ENCODE data around the gene PAM. TPM values are rescaled to one million over a fixed set of nuclear protein-coding genes. Genes with fewer than 3 reads are reported as not detected.

Gene PAM
- polyA plus RNA-seq, 3 donors, result 38.4 to 105 (median 78.5) TPM

DNA sequence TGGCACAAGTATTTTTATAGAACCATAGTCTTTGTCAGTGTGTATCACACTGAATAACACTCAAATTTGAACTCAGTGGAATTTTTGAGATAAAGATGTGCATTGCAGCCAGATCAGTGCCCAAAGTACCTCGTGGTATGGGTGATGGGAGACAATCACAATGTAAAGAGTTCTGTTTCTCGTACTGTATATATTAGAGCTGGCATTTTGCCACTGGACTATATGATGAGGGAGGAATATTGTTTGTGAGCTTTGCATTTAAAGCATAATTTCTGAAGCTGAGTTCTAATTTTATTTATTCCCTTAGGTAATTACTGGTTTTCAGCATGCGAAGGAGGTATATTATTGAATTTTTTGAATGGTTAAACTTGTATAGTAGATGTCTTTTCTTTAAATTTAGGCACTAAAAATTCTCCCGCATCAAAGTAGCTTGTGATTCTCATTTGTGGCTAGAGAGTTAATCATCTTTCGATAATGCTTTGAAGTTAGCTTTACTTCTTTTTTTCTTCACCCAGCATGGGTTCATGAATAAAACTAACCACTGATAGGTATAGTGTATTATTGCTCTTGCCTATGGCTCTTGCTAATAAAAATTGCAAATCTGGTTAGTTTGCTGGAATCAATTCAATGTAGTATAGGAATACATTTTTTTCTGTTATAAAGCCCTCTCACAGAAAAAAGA is 43.1 kb downstream of the PAM start:
- WGBS, 3 donors, result 93 to 95% (median 93%) methylated on average over 5 of the region's 5 CpGs

DNA sequence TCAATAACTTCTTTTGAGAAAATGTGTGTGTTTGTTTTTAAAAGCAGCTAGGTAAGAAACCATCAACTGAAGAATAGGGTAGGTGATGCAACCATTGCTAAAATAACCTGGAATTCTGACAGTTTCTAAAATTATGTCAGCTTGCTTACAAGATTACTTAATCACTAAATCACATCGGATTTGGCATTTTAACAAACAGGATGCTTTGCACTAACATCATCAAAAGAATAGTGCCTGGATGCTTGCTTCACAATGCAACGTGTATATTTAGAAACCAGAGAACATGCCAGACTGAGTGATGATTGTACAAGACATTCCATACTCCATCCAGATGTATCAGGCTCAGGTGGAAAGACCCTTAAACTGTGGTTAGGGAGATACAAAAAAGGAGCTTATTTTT is 43.9 kb downstream of the PAM start:
- H3K27ac ChIP-seq (ENCODE audit: low read depth, low read length), result no peak overlapping the region
- WGBS, 3 donors, result 28 to 67% (median 29%) methylated on average over 2 of the region's 2 CpGs

More for the DNA sequence above, 43.1 kb downstream of the PAM start:
- no peak overlapping the region for H3K27ac ChIP-seq (ENCODE audit: low read depth, low read length)

DNA sequence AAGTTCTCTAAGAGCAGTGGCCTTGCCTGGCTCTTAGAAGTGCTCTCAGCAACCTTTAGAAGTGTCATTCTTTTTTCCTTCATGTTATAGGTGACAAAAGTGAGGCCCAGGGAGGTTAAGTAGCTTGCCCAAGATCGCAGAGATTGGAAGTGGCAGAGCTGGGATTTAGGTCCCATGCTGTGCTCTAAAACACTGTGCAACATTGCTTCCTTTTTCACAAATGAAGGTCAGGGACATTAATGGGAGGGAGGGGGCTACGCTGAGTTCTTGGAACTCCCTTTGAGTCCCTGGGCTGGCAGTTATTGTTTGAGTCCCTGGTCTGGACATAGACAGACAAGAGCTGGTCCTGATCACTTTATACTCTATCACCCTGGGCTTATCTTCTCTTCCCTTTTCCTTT is 45.3 kb downstream of the PAM start:
- H3K27ac ChIP-seq (ENCODE audit: low read depth, low read length), result no peak overlapping the region
- 77 to 93% (median 86%) methylated on average over 2 of the region's 2 CpGs for WGBS, 3 donors

DNA sequence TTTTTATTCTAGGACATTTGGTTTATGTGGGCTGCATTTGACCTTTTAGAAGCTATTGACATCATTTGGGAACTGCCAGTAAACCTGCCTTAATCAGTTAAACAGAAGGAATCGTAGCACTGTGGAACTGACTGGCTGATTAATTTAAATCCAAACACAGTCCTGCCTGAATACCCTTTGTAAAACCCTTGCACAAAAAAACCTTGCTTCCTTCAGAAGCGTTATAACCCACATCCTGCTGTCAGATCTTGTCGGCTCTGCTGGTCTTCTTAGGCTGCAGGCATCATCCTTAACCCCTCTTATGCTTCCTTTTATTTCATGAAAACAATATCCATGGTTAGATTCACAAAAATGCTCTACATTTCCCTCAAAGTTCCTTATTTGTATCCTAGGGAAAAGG is 46.3 kb downstream of the PAM start:
- WGBS, 3 donors, result 39 to 53% (median 49%) methylated on average over 3 of the region's 3 CpGs
- no peak overlapping the region for H3K27ac ChIP-seq (ENCODE audit: low read depth, low read length)

DNA sequence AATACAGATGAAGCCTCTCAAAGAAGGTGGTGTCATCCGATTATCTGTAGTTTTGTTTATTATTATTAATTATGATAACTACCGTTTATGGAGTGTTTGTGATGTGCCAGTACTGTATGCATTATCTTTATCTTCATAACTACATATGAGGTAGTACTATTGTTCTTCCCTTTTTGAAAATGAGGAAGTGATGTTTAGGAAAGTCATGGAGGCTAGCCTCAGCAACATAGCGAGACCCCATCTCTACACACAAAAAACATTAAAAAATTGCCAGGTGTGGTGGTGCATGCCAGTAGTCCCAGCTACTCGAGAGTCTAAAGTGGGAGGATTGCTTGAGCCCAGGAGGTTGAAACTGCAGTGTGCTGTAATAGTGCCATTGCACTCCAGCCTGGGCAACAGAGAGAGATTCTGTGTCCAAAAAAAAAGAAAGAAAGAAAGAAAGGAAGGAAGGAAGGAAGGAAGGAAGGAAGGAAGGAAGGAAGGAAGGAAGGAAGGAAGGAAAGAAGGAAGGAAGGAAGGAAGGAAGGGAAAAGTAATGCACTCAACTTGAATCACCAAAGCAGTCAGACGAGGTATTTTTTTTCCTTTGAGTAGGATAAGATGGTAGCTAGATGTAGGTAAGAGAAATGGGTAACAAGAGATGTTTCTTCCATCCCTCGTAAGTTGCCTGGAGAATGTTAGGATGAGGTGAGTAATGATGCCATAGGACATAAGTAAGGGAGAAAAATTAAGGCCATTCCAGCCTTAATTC is 47.8 kb downstream of the PAM start:
- H3K27ac ChIP-seq (ENCODE audit: low read depth, low read length), result no peak overlapping the region
- WGBS, 3 donors, result 75 to 89% (median 78%) methylated on average over 6 of the region's 6 CpGs

DNA sequence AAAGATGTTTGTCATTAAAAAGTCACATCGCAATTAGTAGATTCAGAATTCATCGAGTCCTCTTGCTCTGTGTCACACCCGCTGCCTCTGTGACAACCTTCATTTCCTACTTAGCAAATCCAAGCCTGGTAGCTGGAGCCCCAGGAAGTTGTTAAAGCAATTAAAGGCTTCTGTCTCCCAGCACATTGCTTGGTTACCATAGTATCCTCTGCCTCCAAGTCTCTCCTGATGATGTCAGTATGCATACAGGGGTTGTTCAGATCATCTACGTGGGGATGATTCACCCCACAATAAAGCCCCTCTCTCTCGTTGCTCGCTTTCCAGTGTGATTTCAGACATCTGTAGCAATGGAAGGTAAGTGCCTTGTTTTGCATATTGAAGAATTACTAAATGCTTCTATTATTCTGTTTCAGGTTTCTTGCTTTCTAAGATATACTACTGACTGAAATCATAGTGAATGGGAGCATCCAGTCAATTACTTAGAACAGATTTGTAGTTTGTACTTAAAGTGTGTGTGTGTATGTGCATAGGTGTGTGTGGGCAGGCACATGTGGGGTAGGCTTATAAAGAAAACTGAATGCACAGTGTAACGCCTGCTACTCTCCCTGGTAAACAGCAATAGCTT is 52.9 kb downstream of the PAM start:
- no peak overlapping the region for H3K27ac ChIP-seq (ENCODE audit: low read depth, low read length)
- WGBS, 3 donors, result 73 to 75% (median 73%) methylated on average over 7 of the region's 7 CpGs

DNA sequence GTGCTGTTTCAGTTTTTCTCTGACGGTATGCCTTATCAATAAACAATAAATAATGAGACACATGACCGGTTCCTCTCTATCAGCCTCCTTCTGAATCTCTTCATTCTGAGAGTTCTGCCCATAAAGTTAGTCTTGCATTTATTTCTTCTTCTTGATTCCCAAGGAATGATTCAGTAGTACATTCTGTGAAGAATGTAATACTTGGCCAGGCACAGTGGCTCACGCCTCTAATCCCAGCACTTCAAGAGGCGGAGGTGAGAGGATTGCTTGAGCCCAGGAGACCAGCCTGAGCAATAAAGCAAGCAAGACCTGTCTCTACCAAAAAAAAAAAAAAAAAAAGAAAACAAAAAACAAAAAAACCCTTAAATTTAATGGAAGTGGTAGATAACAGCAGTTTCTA is 53.9 kb downstream of the PAM start:
- WGBS, 3 donors, result 80 to 96% (median 90%) methylated on average over 4 of the region's 4 CpGs
- no peak overlapping the region for H3K27ac ChIP-seq (ENCODE audit: low read depth, low read length)

DNA sequence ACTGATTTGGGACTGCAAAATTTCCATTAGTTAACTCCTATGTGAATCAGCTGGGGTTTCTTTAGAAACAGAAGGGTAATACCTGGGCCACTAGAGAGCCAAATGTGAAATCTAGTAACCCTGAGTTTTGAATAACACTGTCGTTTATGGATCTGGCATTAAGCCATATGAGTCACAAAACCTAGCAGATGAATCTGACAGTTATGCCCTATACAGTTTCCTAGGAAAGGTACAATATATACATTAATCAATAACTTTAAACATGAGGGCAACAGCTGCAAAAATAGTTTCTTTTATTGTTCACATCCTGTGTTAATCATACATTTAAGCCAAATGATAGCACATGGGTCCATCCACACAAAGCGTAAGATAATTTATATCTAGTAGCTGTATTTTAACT is 56.9 kb downstream of the PAM start:
- 51 to 55% (median 53%) methylated on average over 2 of the region's 2 CpGs for WGBS, 3 donors

DNA sequence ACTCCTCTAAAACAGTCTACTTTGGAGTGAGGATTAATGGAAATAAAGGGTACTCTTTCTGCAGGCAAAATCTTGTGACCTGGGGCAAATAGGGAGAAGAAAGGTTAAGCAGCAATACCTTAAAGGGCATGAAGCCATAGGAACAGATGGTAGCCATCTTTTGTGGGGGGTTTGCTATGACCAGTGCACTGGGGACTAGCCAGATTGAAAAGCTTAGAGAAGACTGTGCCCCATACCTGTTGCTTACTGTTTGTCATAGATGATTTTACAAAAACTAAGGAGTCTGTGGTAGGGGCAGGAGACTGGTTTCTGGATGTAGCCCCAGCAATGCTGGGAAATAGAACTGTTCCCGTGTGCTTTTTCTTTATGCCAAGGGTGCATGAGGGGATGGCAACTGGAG is 58.6 kb downstream of the PAM start:
- H3K27ac ChIP-seq (ENCODE audit: low read depth, low read length), result no peak overlapping the region
- WGBS, 3 donors, result 40 to 50% (median 47%) methylated on average over 1 of the region's 1 CpG

More for the DNA sequence above, 56.9 kb downstream of the PAM start:
- H3K27ac ChIP-seq (ENCODE audit: low read depth, low read length), result no peak overlapping the region

DNA sequence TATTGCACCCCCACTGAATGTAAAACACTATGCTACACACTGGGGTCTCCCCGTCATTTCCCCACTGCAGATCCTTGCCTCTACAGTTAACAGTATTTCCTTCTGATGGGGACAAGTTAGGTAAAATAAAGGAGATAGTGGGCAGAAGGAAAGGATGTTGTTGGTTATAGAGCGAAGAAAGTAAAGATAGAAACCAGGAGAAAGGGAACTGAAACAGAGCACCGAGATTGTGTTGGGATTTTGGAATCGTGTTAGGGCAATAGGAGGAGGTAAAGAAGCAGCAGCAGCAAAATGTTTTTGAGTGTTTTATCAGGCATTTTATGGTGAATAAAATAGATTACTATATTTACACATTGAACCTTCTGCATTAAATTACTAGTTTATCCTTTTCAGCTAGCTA is 60.0 kb downstream of the PAM start:
- no peak overlapping the region for H3K27ac ChIP-seq (ENCODE audit: low read depth, low read length)
- WGBS, 3 donors, result 68 to 89% (median 79%) methylated on average over 4 of the region's 4 CpGs

DNA sequence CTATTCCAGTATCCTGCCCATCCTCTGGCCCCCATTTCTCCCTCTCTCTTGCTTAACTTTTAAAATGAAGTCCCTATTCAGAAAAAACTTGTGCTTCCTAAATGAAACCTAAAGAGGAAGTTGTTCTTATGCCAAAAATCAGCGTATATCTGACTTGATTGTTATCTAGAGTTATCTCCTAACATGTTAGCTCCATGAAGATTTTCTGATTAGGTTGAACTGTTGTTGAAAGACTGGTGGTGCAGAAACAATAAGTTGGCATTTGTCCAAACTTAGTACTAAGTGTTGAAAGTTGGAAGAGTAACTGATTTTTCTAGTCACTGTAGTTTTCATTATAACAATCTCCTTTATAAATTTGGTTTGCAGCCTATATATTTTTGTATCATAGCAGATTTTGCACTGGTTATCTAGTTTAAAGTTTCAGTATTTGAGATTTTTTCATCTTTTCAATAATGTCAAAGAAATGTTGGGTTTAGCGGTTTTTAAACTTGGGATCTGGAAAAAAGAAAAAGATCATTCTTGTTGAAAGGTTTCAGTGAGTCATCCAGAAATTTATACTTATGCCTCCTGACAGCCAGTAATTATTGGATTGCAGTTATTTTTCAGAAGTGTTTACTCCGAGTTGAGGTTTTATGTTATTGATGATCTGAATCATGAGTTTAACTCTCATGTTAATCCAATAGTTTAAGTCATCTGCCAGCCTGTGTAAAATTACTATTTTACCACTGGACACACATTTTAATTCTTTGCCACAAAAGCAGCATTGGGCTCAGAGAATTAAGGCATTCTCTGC is 60.6 kb downstream of the PAM start:
- H3K27ac ChIP-seq (ENCODE audit: low read depth, low read length), result no peak overlapping the region
- 61 to 66% (median 65%) methylated on average over 3 of the region's 3 CpGs for WGBS, 3 donors

DNA sequence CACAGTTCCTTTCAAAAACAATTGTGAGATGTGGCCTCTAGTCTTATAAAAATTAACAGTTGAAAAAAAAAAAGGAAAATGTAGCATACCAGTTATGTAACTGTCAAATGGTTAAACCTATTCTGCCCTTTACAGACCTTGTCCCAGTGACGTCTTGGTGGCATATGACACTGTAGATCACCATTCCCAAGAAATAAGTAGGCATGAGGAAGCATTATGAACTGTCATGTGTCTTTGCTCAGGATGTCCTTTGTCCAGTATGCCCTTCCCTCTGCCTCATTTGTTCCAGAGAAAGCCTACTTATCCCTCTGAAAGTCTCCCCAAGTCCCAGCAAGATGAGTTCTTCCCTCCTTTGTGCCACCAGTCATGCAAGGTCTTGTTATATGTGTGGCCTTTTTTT is 63.2 kb downstream of the PAM start:
- no peak overlapping the region for H3K27ac ChIP-seq (ENCODE audit: low read depth, low read length)
- WGBS, 3 donors, result 70 to 89% (median 87%) methylated on average over 1 of the region's 1 CpG

DNA sequence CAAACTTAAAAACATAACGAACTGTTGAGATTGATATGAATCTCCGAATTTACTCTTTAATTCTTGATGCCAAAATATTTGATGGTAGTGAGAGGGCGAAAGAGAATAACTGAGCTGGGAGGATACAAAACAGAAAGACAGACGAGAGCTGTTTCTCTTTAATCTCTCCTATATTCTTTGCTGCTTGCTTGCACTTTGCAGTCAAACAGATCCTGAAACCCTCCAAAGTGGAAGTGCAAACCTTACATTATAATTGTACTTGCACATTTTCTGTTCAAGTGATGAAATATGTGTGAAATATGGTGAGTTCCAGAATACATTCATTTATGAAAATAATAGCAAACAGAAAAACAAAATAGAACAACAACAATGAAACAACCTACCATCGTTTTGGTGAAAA is 63.8 kb downstream of the PAM start:
- 91 to 95% (median 91%) methylated on average over 5 of the region's 5 CpGs for WGBS, 3 donors
- no peak overlapping the region for H3K27ac ChIP-seq (ENCODE audit: low read depth, low read length)

DNA sequence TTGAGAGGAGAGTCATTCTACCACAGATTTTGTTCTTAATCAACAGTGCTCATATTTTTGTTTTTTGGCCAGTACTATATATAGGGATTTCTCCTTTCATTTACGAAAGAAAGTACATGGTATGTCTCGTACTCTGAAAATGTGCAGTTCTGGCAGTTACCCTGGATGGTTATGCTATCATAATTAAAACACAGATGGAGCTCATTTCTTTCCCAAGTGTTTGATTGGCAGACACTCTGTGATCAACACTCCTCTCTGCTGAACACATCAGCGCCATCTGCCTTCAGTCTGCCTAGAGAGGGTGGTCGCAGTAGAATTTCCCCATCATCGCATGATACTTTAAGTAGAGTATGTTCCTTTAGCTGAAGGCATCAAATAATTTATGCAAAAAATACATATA is 64.5 kb downstream of the PAM start:
- WGBS, 3 donors, result 79 to 86% (median 84%) methylated on average over 5 of the region's 5 CpGs
- H3K27ac ChIP-seq (ENCODE audit: low read depth, low read length), result no peak overlapping the region

DNA sequence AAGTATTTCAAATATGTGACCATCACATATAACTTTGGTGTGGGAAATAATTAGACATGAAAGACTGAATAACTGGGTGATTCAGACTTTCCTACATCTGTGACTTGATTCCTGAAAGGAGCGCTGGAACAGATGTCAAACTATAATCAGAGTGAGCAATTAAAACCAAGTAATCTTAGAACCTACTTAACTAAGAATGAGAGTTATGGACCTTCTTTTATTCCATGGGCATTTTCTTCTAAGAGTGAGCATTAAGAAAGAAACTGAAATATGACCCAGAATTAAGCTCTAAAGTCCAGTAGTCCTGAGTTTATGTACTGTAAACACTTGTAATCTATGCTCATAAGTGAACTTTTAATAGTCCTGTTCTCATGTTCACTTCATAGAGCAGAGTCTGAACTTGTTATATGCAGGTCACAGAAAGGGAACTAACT is 68.4 kb downstream of the PAM start:
- no peak overlapping the region for H3K27ac ChIP-seq (ENCODE audit: low read depth, low read length)
- 54 to 90% (median 77%) methylated on average over 1 of the region's 1 CpG for WGBS, 3 donors

DNA sequence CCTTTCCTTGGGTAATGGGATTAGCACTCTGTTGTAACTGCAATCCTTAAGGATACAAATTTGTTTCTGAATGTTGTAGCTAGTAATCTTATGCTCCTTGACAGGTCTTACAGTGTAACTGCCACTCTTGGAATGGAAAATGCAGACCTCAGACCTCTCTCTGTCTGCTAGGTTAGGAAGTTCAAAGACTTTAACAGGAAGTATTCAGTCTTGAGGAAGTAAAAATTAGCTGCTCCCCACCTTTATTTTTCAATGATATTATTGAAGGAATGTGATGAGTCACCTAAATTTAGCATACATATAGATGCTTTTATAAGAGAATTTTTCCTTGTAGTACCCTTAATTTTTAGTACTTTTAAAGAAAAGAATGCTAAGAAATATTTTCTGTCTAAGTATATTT is 71.5 kb downstream of the PAM start:
- H3K27ac ChIP-seq (ENCODE audit: low read depth, low read length), result no peak overlapping the region

DNA sequence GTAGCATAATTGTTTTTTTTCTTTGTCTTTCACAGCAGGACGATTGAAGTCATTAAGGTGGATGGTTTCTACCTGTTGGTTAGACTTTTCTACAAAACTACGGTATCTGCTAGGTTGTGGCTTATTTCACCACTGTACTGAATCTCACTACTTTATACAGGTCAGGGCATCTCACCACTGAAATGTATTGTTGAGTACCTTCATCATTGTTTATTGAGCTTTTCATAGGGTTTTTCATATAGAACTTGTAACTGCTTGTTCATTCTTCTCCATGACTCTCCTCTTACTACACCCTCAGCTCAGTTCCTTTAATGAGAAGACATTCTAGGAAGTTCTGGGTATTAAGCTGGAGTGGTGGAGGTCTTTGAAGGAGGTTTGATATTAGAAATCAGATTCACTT is 75.1 kb downstream of the PAM start:
- no peak overlapping the region for H3K27ac ChIP-seq (ENCODE audit: low read depth, low read length)
- 91 to 97% (median 96%) methylated on average over 2 of the region's 2 CpGs for WGBS, 3 donors

DNA sequence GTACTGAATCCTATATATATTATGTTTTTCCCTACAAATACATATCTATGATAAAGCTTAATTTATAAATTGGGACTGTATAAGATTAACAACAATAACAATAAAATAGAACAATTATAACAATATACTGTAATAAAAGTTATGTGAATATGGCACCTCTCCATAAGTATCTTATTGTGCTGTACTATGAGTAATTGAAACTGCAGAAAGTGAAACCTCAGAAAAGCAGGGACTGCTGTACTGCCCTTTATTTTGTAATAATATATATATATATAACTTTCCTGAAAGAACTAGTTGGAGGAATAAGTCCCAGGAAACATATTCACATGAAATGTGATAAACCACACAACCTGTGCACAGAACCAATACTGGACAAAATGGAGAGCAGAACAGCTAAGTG is 77.3 kb downstream of the PAM start:
- H3K27ac ChIP-seq (ENCODE audit: low read depth, low read length), result no peak overlapping the region

DNA sequence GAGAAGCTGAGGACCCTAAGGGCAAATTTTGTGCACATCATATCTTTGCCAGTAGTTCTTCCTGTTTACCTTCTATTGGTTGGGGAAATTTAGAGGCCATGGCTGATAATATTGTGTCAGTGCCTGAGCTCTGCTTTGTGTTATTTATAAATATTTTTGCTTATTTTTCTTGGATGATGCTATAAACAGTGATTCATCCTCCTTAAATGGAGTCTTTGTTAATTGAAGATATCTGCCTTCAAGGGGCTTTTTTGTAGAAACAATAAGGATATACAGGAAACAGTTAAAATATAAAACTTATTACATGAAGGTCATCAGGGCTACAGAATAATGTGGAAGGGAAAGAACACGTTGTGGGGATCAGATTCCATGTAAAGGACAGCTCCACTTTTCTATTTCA is 78.0 kb downstream of the PAM start:
- no peak overlapping the region for H3K27ac ChIP-seq (ENCODE audit: low read depth, low read length)
- 27 to 65% (median 47%) methylated on average over 1 of the region's 1 CpG for WGBS, 3 donors

Data from adipose tissue (tissue), 3 donors.